Measurements from ENCODE around the gene NDOR1.
"Not testable (repeated sequence)": the region's sequence is repeated elsewhere in the genome, so short reads cannot be mapped to it uniquely, and the experiment has no call there.

Gene NDOR1

GRCh38 chr9:137245450-137246421 is 40.2 kb downstream of the NDOR1 start:
- DNase-seq, result no peak

GRCh38 chr9:137247135-137247915 is 41.8 kb downstream of the NDOR1 start:
- DNase-seq, result no peak

GRCh38 chr9:137247916-137248175 is 42.3 kb downstream of the NDOR1 start:
- no peak for DNase-seq

GRCh38 chr9:137250329-137251193 is 45.1 kb downstream of the NDOR1 start:
- no peak for DNase-seq

- no peak for DNase-seq
Measured at GRCh38 chr9:137251194-137251461, 45.6 kb downstream of the NDOR1 start, which contains the start of gene STPG3. Gene STPG3 (plus strand): TSS chr9:137251286. CDS start chr9:137251287, 1 bp downstream.

- no peak for DNase-seq
Measured at GRCh38 chr9:137251490-137252268, 46.2 kb downstream of the NDOR1 start.

- no peak for DNase-seq
Measured at GRCh38 chr9:137252555-137253506, 47.3 kb downstream of the NDOR1 start.

GRCh38 chr9:137253717-137254623 is 48.5 kb downstream of the NDOR1 start:
- DNase-seq, result no peak

- DNase-seq, result peak; percentile 82
Measured at GRCh38 chr9:137254624-137255447, 49.3 kb downstream of the NDOR1 start, which contains the start of gene NELFB. Gene NELFB (plus strand): TSS chr9:137255327.

GRCh38 chr9:137255448-137256114 is 50.1 kb downstream of the NDOR1 start:
- DNase-seq, result no peak

- no peak for DNase-seq
Measured at GRCh38 chr9:137256362-137256761, 50.9 kb downstream of the NDOR1 start.

GRCh38 chr9:137256856-137257255 is 51.4 kb downstream of the NDOR1 start:
- no peak for DNase-seq

- DNase-seq, result not testable (repeated sequence)
Measured at GRCh38 chr9:137262173-137262908, 56.8 kb downstream of the NDOR1 start.

GRCh38 chr9:137262909-137263285 is 57.4 kb downstream of the NDOR1 start:
- DNase-seq, result no peak

- no peak for DNase-seq
Measured at GRCh38 chr9:137263506-137263905, 58.0 kb downstream of the NDOR1 start.

GRCh38 chr9:137264067-137264466 is 58.6 kb downstream of the NDOR1 start:
- DNase-seq, result no peak

- no peak for DNase-seq
Measured at GRCh38 chr9:137265496-137266161, 60.1 kb downstream of the NDOR1 start.

Data from MV-4-11 (cell line).